ENCODE measurements around the gene ACSS1.

- no peak for TF ChIP-seq SIN3A (IDR thresholded peaks at IDR 0.05; ENCODE audit: borderline replicate concordance, insufficient read depth, low read length)
- TF ChIP-seq TAF1 (IDR thresholded peaks at IDR 0.05; ENCODE audit: borderline replicate concordance, insufficient read depth, low read length), result no peak
- TF ChIP-seq, protein P1, sequence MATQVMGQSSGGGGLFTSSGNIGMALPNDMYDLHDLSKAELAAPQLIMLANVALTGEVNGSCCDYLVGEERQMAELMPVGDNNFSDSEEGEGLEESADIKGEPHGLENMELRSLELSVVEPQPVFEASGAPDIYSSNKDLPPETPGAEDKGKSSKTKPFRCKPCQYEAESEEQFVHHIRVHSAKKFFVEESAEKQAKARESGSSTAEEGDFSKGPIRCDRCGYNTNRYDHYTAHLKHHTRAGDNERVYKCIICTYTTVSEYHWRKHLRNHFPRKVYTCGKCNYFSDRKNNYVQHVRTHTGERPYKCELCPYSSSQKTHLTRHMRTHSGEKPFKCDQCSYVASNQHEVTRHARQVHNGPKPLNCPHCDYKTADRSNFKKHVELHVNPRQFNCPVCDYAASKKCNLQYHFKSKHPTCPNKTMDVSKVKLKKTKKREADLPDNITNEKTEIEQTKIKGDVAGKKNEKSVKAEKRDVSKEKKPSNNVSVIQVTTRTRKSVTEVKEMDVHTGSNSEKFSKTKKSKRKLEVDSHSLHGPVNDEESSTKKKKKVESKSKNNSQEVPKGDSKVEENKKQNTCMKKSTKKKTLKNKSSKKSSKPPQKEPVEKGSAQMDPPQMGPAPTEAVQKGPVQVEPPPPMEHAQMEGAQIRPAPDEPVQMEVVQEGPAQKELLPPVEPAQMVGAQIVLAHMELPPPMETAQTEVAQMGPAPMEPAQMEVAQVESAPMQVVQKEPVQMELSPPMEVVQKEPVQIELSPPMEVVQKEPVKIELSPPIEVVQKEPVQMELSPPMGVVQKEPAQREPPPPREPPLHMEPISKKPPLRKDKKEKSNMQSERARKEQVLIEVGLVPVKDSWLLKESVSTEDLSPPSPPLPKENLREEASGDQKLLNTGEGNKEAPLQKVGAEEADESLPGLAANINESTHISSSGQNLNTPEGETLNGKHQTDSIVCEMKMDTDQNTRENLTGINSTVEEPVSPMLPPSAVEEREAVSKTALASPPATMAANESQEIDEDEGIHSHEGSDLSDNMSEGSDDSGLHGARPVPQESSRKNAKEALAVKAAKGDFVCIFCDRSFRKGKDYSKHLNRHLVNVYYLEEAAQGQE (IDR thresholded peaks at IDR 0.05; ENCODE audit: insufficient read depth in 1 of 2, low read depth in 2 of 2, low read length in 2 of 2), result no peak
- TF ChIP-seq POLR2AphosphoS5 (IDR thresholded peaks at IDR 0.05; ENCODE audit: low read depth, low read length), result no peak
These were observed 19.9 kb downstream of the ACSS1 start for GRCh38 chr20:25038103-25038410.

Data from PFSK-1 (cell line).